ENCODE measurements around the gene GOPC.

The GOPC gene

GRCh38 chr6:117624869-117625481 is 22.7 kb upstream of the GOPC start:
- DNase-seq (ENCODE audit: extremely low read depth, insufficient read length): no peak
- H3K27me3 ChIP-seq (replicated peaks; ENCODE audit: control insufficient read depth, insufficient read depth, low read length): no peaks in the 10 kb centered on the region

GRCh38 chr6:117619178-117619577 is 16.9 kb upstream of the GOPC start:
- H3K4me3 ChIP-seq (replicated peaks; ENCODE audit: low read depth, low read length): no peak overlapping the region
- H3K27me3 ChIP-seq (replicated peaks; ENCODE audit: control insufficient read depth, insufficient read depth, low read length): no peaks in the 10 kb centered on the region
- TF ChIP-seq CTCF (IDR thresholded peaks at IDR 0.05; ENCODE audit: insufficient read depth, low read length, poor library complexity, severe bottlenecking): no peak
- no peaks in the 10 kb centered on the region for H3K36me3 ChIP-seq (ENCODE audit: control insufficient read depth, insufficient read depth, low read length)
- no peak for DNase-seq (ENCODE audit: extremely low read depth, insufficient read length)

More at GRCh38 chr6:117624869-117625481, 22.7 kb upstream of the GOPC start:
- Histone ChIP-seq H3K36me3 (ENCODE audit: control insufficient read depth, insufficient read depth, low read length) (no peaks in the 10 kb centered on the region), H3K4me3 (replicated peaks; ENCODE audit: low read depth, low read length) (no peak overlapping the region)
- TF ChIP-seq CTCF (IDR thresholded peaks at IDR 0.05; ENCODE audit: insufficient read depth, low read length, poor library complexity, severe bottlenecking): no peak

GRCh38 chr6:117617210-117618035 is 15.1 kb upstream of the GOPC start:
- Histone ChIP-seq H3K27me3 (replicated peaks; ENCODE audit: control insufficient read depth, insufficient read depth, low read length) (no peaks in the 10 kb centered on the region), H3K4me3 (replicated peaks; ENCODE audit: low read depth, low read length) (no peak overlapping the region), H3K36me3 (ENCODE audit: control insufficient read depth, insufficient read depth, low read length) (no peaks in the 10 kb centered on the region)
- DNase-seq (ENCODE audit: extremely low read depth, insufficient read length): no peak
- no peak for TF ChIP-seq CTCF (IDR thresholded peaks at IDR 0.05; ENCODE audit: insufficient read depth, low read length, poor library complexity, severe bottlenecking)

- no peak overlapping the region for H3K4me3 ChIP-seq (replicated peaks; ENCODE audit: low read depth, low read length)
- DNase-seq (ENCODE audit: extremely low read depth, insufficient read length): peak; percentile 28
These were observed 14.3 kb upstream of the GOPC start for GRCh38 chr6:117616391-117617209.

More at GRCh38 chr6:117616391-117617209, 14.3 kb upstream of the GOPC start:
- TF ChIP-seq CTCF (IDR thresholded peaks at IDR 0.05; ENCODE audit: insufficient read depth, low read length, poor library complexity, severe bottlenecking): no peak
- Histone ChIP-seq H3K27me3 (replicated peaks; ENCODE audit: control insufficient read depth, insufficient read depth, low read length) (no peaks in the 10 kb centered on the region), H3K36me3 (ENCODE audit: control insufficient read depth, insufficient read depth, low read length) (no peaks in the 10 kb centered on the region)

Data from GM06990 (cell line).